ENCODE results near the gene CPEB2. TPM values are rescaled to one million over a fixed set of nuclear protein-coding genes. Genes with fewer than 3 reads are reported as not detected.

The CPEB2 gene
- total RNA-seq, 4 donors from 2014 or later = 23.2 to 38.5 (median 26.5) TPM

DNA sequence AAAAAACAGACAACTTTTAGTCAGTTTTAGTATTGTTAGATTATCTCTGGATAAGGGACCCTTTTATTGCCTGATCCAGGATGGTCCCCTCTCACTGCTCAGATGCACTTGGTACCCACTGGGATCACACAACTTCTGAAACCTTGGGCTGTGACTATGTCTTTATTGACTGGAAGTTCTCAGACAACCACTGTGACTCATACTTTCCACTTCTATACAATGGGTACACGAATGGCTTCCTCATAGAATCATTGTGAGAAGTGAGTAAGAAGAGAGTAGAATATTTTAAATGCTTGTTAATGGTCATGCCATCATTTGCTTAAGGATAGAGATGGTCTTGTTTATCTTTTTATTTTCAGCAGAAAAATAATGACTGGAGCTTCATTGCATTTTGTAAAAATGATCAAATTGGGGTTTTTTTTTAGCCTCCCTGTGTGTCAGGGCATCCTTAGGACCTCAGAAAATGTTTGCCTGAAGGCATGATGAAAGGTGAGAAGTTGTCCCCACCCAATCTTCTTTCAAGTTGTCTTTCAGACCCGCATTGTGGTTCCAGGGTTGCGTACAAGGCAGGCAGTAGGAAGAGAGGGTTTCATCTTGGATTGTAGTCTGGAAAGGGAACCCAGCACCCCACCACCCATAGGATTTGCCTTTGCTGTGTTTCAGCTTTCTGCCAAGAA, 115.1 kb downstream of the CPEB2 start:
- in situ Hi-C loops (cut with MboI; ENCODE audit: low pct_ligation_motif_present in 1 of 4, low pct_unique_long_range_greater_than_20kb in 1 of 4, low sequenced_read_pairs in 3 of 4) (no loop called here), intact Hi-C loops (cut with DNase I; ENCODE audit: low total_unique reads) (no loop called here)
- Histone ChIP-seq H3K9me3 (no peaks in the 10 kb centered on the region), H3K4me3 (no peak overlapping the region), H3K27ac (no peak overlapping the region), H3K36me3 (no peaks in the 10 kb centered on the region), H3K4me1 (no peaks in the 10 kb centered on the region), H3K27me3 (no peaks in the 10 kb centered on the region)
- WGBS, 2 donors (ENCODE audit: low coverage in 1 of 2) = 65 to 73% methylated on average over 1 to 3 of the region's 3 CpGs
- no peak for TF ChIP-seq POLR2AphosphoS5 (IDR thresholded peaks at IDR 0.05)
- no peak for TF ChIP-seq EP300 (IDR thresholded peaks at IDR 0.05; ENCODE audit: low read depth)
- TF ChIP-seq POLR2A (IDR thresholded peaks at IDR 0.05) = no peak
- TF ChIP-seq CTCF (IDR thresholded peaks at IDR 0.05) = no peak
- DNase-seq = no peak

DNA sequence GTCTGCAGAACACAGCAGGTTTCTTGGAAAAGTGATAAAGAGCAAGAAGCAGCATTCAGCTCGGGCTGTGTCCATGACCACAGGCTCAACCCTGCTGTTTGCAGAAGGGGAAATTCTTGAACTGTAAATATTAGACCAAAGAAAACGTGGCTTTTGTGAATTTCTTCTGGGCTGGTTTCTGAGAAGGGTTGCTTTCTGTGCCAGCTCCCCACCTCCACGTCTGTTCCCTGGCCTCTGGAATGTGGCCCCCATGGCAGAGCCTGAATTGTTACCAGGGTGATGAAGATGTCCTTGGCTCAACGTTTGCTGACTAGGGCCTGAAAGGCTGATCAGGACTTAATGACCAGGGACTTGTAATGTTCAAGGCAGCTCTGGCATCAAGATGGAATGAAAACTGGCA, 116.0 kb downstream of the CPEB2 start:
- in situ Hi-C loops (cut with MboI; ENCODE audit: low pct_ligation_motif_present in 1 of 4, low pct_unique_long_range_greater_than_20kb in 1 of 4, low sequenced_read_pairs in 3 of 4) (no loop called here), intact Hi-C loops (cut with DNase I; ENCODE audit: low total_unique reads) (no loop called here)
- no peak overlapping the region for H3K27ac ChIP-seq
- DNase-seq = no peak
- H3K9me3 ChIP-seq = no peaks in the 10 kb centered on the region
- 36 to 43% methylated on average over 2 to 4 of the region's 4 CpGs for WGBS, 2 donors (ENCODE audit: low coverage in 1 of 2)
- H3K4me3 ChIP-seq = no peak overlapping the region
- no peaks in the 10 kb centered on the region for H3K27me3 ChIP-seq
- TF ChIP-seq POLR2A (IDR thresholded peaks at IDR 0.05) (no peak), POLR2AphosphoS5 (IDR thresholded peaks at IDR 0.05) (no peak), EP300 (IDR thresholded peaks at IDR 0.05; ENCODE audit: low read depth) (no peak), CTCF (IDR thresholded peaks at IDR 0.05) (no peak)
- no peaks in the 10 kb centered on the region for H3K36me3 ChIP-seq
- H3K4me1 ChIP-seq = no peaks in the 10 kb centered on the region

All from transverse colon (tissue), 4 donors.